ENCODE results near the gene MACROD2.

MACROD2 gene

GRCh38 chr20:16052456-16052855 lies 2057.1 kb downstream of the MACROD2 start:
- Histone ChIP-seq H3K36me3 (ENCODE audit: control insufficient read depth in 2 of 2, insufficient read depth in 1 of 2, low read length in 2 of 2) (no peaks in the 10 kb centered on the region), H3K9me3 (ENCODE audit: control insufficient read depth, insufficient read depth, low read depth, low read length) (no peaks in the 10 kb centered on the region), H3K27ac (ENCODE audit: extremely low read depth, low read depth, low read length) (no peak overlapping the region), H3K4me1 (ENCODE audit: control insufficient read depth, insufficient read depth, low read length) (no peaks in the 10 kb centered on the region), H3K4me3 (ENCODE audit: low read depth, low read length) (no peak overlapping the region)
- POLR2A ChIA-PET = no interaction called here
- CTCF ChIA-PET = no interaction called here
- TF ChIP-seq KLF1 (tag by site-specific recombination; IDR thresholded peaks at IDR 0.05) = no peak
- no peak for TF ChIP-seq ZNF202 (tag by site-specific recombination; IDR thresholded peaks at IDR 0.05; ENCODE audit: borderline replicate concordance)
- no peak for TF ChIP-seq ZNF23 (tag by site-specific recombination; IDR thresholded peaks at IDR 0.05; ENCODE audit: borderline replicate concordance)
- no peak for TF ChIP-seq ATF2 (tag by site-specific recombination; IDR thresholded peaks at IDR 0.05; ENCODE audit: low read depth)
- TF ChIP-seq ZNF596 (tag by site-specific recombination; IDR thresholded peaks at IDR 0.05) = no peak
- no peak for TF ChIP-seq ZFP37 (tag by site-specific recombination; IDR thresholded peaks at IDR 0.05)
- no peak for TF ChIP-seq ZNF341 (tag by site-specific recombination; IDR thresholded peaks at IDR 0.05; ENCODE audit: low read depth)
- TF ChIP-seq ZNF707 (tag by site-specific recombination; IDR thresholded peaks at IDR 0.05) = no peak
- no peak for TF ChIP-seq ZNF112 (tag by site-specific recombination; IDR thresholded peaks at IDR 0.05)
- no peak for TF ChIP-seq ZNF302 (tag by site-specific recombination; IDR thresholded peaks at IDR 0.05; ENCODE audit: low read depth)
- no peak for TF ChIP-seq ZSCAN18 (tag by site-specific recombination; IDR thresholded peaks at IDR 0.05)
- no peak for TF ChIP-seq ZNF76 (tag by site-specific recombination; IDR thresholded peaks at IDR 0.05; ENCODE audit: borderline replicate concordance, low read depth)
- TF ChIP-seq ZBTB6 (tag by site-specific recombination; IDR thresholded peaks at IDR 0.05) = no peak
- no peak for TF ChIP-seq ZNF629 (tag by site-specific recombination; IDR thresholded peaks at IDR 0.05)
- no peak for TF ChIP-seq ZNF239 (tag by site-specific recombination; IDR thresholded peaks at IDR 0.05)
- TF ChIP-seq ZNF248 (tag by site-specific recombination; IDR thresholded peaks at IDR 0.05) = no peak
- no peak for TF ChIP-seq ZNF324 (tag by site-specific recombination; IDR thresholded peaks at IDR 0.05)
- no peak for TF ChIP-seq ZNF514 (tag by site-specific recombination; IDR thresholded peaks at IDR 0.05)
- no peak for TF ChIP-seq ZNF692 (tag by site-specific recombination; IDR thresholded peaks at IDR 0.05)

- ChIA-PET POLR2A (no interaction called here), CTCF (no interaction called here)
- H3K27ac ChIP-seq (ENCODE audit: extremely low read depth, low read depth, low read length) = no peak overlapping the region
- no peaks in the 10 kb centered on the region for H3K36me3 ChIP-seq (ENCODE audit: control insufficient read depth in 2 of 2, insufficient read depth in 1 of 2, low read length in 2 of 2)
- no peaks in the 10 kb centered on the region for H3K4me1 ChIP-seq (ENCODE audit: control insufficient read depth, insufficient read depth, low read length)
- no peaks in the 10 kb centered on the region for H3K9me3 ChIP-seq (ENCODE audit: control insufficient read depth, insufficient read depth, low read depth, low read length)
- no peak overlapping the region for H3K4me3 ChIP-seq (ENCODE audit: low read depth, low read length)
- no peak for TF ChIP-seq ZNF121 (tag by site-specific recombination; IDR thresholded peaks at IDR 0.05)
- TF ChIP-seq HIC1 (tag by site-specific recombination; IDR thresholded peaks at IDR 0.05) = no peak
- TF ChIP-seq PRDM4 (tag by site-specific recombination; IDR thresholded peaks at IDR 0.05) = no peak
- no peak for TF ChIP-seq GFI1B (tag by site-specific recombination; IDR thresholded peaks at IDR 0.05)
- no peak for TF ChIP-seq ZNF792 (tag by site-specific recombination; IDR thresholded peaks at IDR 0.05)
- no peak for TF ChIP-seq ZIC2 (tag by site-specific recombination; IDR thresholded peaks at IDR 0.05)
- no peak for TF ChIP-seq EGR2 (tag by site-specific recombination; IDR thresholded peaks at IDR 0.05; ENCODE audit: low read depth)
- no peak for TF ChIP-seq ZNF830 (tag by site-specific recombination; IDR thresholded peaks at IDR 0.05; ENCODE audit: low read depth)
Measured at GRCh38 chr20:16054985-16055384, 2059.7 kb downstream of the MACROD2 start.
